Activated T-cell treated with anti-CD3 and anti-CD28 coated beads, Interleukin-2, amount 50 U/mL, for 72 hours (primary cell): ENCODE measurements around the gene MEIOSIN. TPM values are rescaled to one million over a fixed set of nuclear protein-coding genes. Genes with fewer than 3 reads are reported as not detected.
"Not testable (repeated sequence)": the region's sequence is repeated elsewhere in the genome, so short reads cannot be mapped to it uniquely, and the experiment has no call there.

Experiments used
- ATAC-seq, 2 donors: fragments of 150-1000 bp; cut with Tn5 transposase; replicated peaks in 1 of 2; 2 replicates each; pipeline ENCODE4 v1.10.0; 2021; ENCODE audit warnings: moderate library complexity in 2 of 2, mild to moderate bottlenecking in 1 of 2
- DNase-seq, 2 donors: peaks; one replicate each; pipeline ENCODE4 v3.0.0; 2021 to 2022; ENCODE audit warnings: mixed read lengths in 1 of 2
- H3K27ac Mint-ChIP-seq: one replicate; pipeline ENCODE4 v1.8.0; 2022; ENCODE audit warnings: mild to moderate bottlenecking, moderate library complexity, mixed read lengths
- H3K27me3 Mint-ChIP-seq: one replicate; pipeline ENCODE4 v1.8.0; 2022; ENCODE audit warnings: low read depth, mixed read lengths
- H3K36me3 Mint-ChIP-seq, 2 donors: one replicate each; pipeline ENCODE4 v1.8.0; 2022; ENCODE audit warnings: mixed read lengths in 2 of 2, mild to moderate bottlenecking in 1 of 2; ENCODE audit not compliant: insufficient read depth in 2 of 2
- H3K4me1 Mint-ChIP-seq: one replicate; pipeline ENCODE4 v1.8.0; 2022; ENCODE audit warnings: low read depth, mixed read lengths
- H3K4me3 Mint-ChIP-seq, 2 donors: one replicate each; pipeline ENCODE4 v1.8.0; 2022; ENCODE audit warnings: mild to moderate bottlenecking in 2 of 2, mixed read lengths in 2 of 2, moderate library complexity in 2 of 2
- H3K9me3 Mint-ChIP-seq, 2 donors: one replicate each; pipeline ENCODE4 v1.8.0; 2022; ENCODE audit warnings: mixed read lengths in 2 of 2
- total RNA-seq, 2 donors: library from RNA; stranded (reverse); gene quantifications; one replicate each; pipeline ENCODE4 v1.2.3, GENCODE V29; 2022

MEIOSIN gene
- total RNA-seq, 2 donors from 2014 or later, result 0.09 to 0.19 TPM

DNA sequence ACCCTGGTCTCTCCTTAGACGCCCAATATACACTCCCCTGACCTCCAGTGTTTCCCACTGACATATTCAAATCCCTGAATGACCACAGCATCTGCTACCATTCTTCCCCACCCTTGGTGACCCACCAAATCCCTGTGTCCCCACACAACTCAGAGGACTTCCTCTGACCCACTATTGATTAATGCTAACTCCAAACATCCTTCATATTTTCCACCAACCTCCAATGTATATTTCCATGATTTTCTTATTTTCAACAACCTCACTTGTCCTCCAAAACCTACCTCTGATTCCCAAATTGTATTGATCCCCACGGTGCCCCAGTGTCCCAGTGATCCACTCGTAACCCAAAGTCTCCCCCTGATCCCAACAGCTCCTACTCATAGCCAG, 59.9 kb downstream of the MEIOSIN start:
- Mint-ChIP-seq H3K36me3 (peaks cover 11 to 21% of the 10 kb centered on the region in 2 donors), H3K4me3 (peak overlapping the region; percentile 62 to 69), H3K4me1 (peaks cover 33% of the 10 kb centered on the region), H3K27me3 (peaks cover 36% of the 10 kb centered on the region), H3K27ac (peak overlapping the region; percentile 54), H3K9me3 (no peaks in the 10 kb centered on the region)
- no peak for DNase-seq
- no peak for ATAC-seq

GRCh38 chr19:45793876-45794275, 60.6 kb downstream of the MEIOSIN start:
- H3K4me3 Mint-ChIP-seq, result no peak overlapping the region
- ATAC-seq (no peak), DNase-seq (no peak)
- peaks cover 44% of the 10 kb centered on the region for H3K27me3 Mint-ChIP-seq
- no peak overlapping the region for H3K27ac Mint-ChIP-seq
- peaks cover 39% of the 10 kb centered on the region for H3K4me1 Mint-ChIP-seq
- peaks cover 9 to 14% of the 10 kb centered on the region in 2 donors for H3K36me3 Mint-ChIP-seq
- H3K9me3 Mint-ChIP-seq, result no peaks in the 10 kb centered on the region

DNA sequence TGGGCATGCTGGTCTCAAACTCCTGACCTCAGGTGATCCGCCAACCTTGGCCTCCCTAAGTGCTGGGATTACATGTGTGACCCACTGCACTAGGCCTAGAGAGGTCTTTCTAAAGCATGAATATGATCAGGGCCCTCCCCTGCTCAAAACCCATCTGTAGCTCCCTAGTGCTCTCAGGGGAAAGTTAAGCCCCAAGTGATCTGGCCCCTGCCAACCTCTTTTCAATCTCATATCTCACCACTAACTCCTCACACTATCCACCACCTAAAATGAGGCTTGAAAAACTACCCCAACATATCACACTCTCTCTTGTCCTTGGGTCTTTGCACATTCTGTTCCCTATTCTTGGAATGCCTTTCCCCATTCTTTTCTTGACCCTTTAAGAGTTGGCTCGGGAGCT, 61.4 kb downstream of the MEIOSIN start:
- Mint-ChIP-seq H3K4me1 (peaks cover 44% of the 10 kb centered on the region), H3K27ac (no peak overlapping the region), H3K36me3 (peaks cover 3 to 7% of the 10 kb centered on the region in 2 donors), H3K27me3 (peaks cover 49% of the 10 kb centered on the region), H3K4me3 (no peak overlapping the region), H3K9me3 (no peaks in the 10 kb centered on the region)
- no peak for ATAC-seq
- DNase-seq, result no peak

- H3K4me1 Mint-ChIP-seq, result peaks cover 12% of the 10 kb centered on the region
- DNase-seq (peak; percentile 60 to 61), ATAC-seq (peak; percentile 75 to 82)
- peaks cover 61% of the 10 kb centered on the region for H3K27me3 Mint-ChIP-seq
- H3K4me3 Mint-ChIP-seq, result no peak overlapping the region
- H3K9me3 Mint-ChIP-seq, result no peaks in the 10 kb centered on the region
- no peaks in the 10 kb centered on the region for H3K36me3 Mint-ChIP-seq
- H3K27ac Mint-ChIP-seq, result no peak overlapping the region
These were observed 65.8 kb downstream of the MEIOSIN start for GRCh38 chr19:45798995-45799517.

DNA sequence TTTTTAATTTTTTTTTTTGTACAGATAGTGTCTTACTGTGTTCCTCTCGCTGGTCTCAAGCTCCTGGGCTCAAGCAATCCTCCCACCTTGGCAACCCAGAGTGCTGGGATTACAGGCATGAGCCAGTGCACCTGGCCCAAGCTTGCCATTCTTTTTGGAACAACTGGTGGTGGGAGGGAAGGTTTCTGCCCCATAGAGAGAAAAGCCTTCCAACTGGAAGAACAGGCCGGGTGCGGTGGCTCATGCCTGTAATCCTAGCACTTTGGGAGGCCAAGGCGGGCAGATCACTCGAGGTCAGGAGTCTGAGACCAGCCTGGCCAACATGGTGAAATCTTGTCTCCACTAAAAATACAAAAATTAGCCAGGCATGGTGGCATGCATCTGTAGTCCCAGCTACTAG, 66.3 kb downstream of the MEIOSIN start:
- not testable (repeated sequence) for H3K27ac Mint-ChIP-seq, DNase-seq, ATAC-seq, H3K9me3 Mint-ChIP-seq, H3K36me3 Mint-ChIP-seq, H3K4me3 Mint-ChIP-seq
- peaks cover 11% of the 10 kb centered on the region for H3K4me1 Mint-ChIP-seq
- H3K27me3 Mint-ChIP-seq, result peaks cover 58% of the 10 kb centered on the region

DNA sequence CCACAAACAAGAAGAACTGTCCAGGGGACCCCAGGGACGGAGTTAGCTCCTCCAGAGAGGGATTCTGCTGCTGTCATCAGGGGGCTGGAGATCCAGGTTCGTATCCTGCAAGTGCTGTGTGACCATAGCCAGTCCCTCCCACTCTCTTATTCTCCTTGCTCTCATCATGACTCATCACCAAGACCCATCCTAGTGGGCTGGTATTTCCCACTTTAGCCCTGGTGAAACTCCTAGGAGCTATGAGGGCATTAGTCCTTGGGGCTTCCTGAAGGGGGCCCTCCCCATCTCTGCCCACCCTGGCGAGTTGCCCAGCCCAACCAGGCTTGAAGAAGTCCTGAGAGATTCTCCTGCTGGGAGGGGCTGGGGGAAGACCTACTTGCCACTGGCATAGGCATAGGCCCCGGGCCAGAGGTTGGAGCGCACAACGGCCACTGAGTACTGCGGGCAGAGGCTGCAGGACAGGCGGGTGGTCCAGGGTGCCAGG, 66.9 kb downstream of the MEIOSIN start:
- ATAC-seq (no peak), DNase-seq (no peak)
- Mint-ChIP-seq H3K36me3 (no peaks in the 10 kb centered on the region), H3K4me3 (no peak overlapping the region), H3K4me1 (peaks cover 11% of the 10 kb centered on the region), H3K9me3 (no peaks in the 10 kb centered on the region), H3K27me3 (peaks cover 52% of the 10 kb centered on the region), H3K27ac (no peak overlapping the region)

DNA sequence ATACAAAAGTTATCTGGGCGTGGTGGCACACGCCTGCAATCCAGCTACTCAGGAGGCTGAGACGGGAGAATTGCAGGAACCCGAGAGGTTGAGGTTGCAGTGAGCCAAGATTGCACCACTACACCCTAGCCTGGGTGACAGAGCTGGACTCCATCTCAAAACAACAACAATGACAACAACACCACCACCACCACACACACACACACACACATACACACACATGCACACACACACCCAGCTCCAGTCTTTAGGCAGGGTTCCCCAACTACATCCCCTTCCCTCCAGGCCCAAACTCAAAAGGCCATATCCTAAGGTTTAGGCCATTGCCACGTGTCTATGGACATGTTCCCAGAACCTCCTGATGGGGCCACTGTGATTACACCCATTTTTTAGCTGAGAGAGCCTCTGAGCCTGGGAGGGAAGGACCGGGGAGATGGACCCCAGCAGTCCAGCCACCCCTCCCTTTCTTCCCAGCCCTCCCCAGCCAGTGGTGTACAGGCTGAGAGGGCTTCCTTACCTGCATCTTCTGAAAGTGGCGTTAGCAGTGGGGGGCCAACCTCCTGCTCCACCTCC, 68.5 kb downstream of the MEIOSIN start:
- H3K36me3 Mint-ChIP-seq, result no peaks in the 10 kb centered on the region
- peaks cover 44% of the 10 kb centered on the region for H3K27me3 Mint-ChIP-seq
- DNase-seq (no peak), ATAC-seq (no peak)
- no peak overlapping the region for H3K4me3 Mint-ChIP-seq
- H3K9me3 Mint-ChIP-seq, result no peaks in the 10 kb centered on the region
- peaks cover 11% of the 10 kb centered on the region for H3K4me1 Mint-ChIP-seq
- no peak overlapping the region for H3K27ac Mint-ChIP-seq

DNA sequence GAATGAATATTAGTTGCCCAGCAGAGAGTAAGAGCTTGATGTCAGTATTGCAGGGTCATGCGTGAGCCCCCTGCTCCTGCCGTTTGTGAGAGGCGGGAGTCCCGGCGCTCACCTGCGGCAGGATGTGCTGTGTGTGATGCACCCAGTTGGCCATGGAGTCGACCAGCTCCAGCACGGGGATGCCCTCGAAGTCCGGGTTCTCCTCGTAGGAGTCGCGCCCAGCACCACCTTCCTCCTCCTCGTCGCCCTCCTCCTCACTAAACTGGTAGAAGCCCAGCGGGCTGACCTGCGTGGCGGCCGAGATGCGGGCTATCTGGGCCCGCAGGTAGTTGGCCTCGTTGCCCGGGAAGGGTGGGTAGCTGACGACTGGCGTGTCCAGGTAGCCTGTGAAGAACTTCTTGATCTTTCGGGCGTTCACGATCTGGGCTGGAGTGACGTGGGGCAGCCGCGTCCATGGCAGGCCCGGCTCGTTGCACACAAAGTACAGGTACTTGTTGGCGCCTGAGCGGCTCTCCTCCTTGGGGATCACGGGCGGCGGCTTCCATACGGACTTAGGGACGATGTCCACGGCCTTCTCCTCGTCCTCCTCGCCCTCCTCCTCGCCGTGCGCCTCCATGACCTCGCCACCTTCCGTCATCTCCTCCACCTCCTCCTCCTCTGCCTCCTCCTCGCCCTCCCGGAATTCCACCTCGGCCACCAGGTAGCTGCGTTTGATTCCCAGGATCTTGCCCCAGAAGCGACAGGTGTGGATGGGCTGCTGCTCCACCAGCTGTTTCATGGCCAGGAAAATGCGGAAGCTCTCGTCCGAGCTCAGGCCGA, 71.1 kb downstream of the MEIOSIN start:
- H3K27ac Mint-ChIP-seq, result no peak overlapping the region
- H3K36me3 Mint-ChIP-seq, result no peaks in the 10 kb centered on the region
- peaks cover 2% of the 10 kb centered on the region for H3K4me1 Mint-ChIP-seq
- no peaks in the 10 kb centered on the region for H3K9me3 Mint-ChIP-seq
- H3K27me3 Mint-ChIP-seq, result peaks cover 25% of the 10 kb centered on the region
- ATAC-seq (no peak), DNase-seq (no peak)
- H3K4me3 Mint-ChIP-seq, result no peak overlapping the region

GRCh38 chr19:45804959-45805230, 71.7 kb downstream of the MEIOSIN start:
- Mint-ChIP-seq H3K27ac (no peak overlapping the region), H3K4me1 (peaks cover 7% of the 10 kb centered on the region), H3K36me3 (no peaks in the 10 kb centered on the region), H3K27me3 (peaks cover 24% of the 10 kb centered on the region), H3K9me3 (no peaks in the 10 kb centered on the region), H3K4me3 (no peak overlapping the region)
- ATAC-seq (no peak), DNase-seq (no peak)

DNA sequence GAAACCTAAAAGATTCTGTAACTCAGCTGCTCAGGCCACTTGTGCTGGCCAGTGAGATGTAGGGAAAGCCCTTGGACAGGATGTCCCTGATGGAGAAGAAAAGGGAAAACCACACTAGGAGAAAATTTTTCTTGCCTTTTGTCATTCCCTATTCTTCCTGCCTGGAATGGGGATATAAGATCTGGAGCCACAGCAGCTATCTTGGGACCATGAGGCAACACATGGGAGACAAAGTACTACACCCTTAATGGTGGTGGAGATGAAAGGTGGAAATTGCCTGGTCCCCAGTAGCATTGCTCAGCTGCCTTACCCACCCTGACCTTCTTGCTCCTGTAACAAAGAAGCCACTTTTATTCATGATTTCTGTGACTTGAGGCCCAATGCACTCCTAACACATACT, 72.5 kb downstream of the MEIOSIN start:
- H3K27ac Mint-ChIP-seq, result no peak overlapping the region
- H3K9me3 Mint-ChIP-seq, result no peaks in the 10 kb centered on the region

GRCh38 chr19:45809643-45810159, 76.5 kb downstream of the MEIOSIN start:
- Mint-ChIP-seq H3K36me3 (no peaks in the 10 kb centered on the region), H3K4me1 (peaks cover 7% of the 10 kb centered on the region), H3K4me3 (peak overlapping the region; percentile 27 to 61), H3K9me3 (no peaks in the 10 kb centered on the region), H3K27me3 (peaks cover 6% of the 10 kb centered on the region), H3K27ac (peak overlapping the region; percentile 48)
- DNase-seq (no peak), ATAC-seq (peak; percentile 38 to 73)

More for the DNA sequence above, 72.5 kb downstream of the MEIOSIN start:
- Mint-ChIP-seq H3K27me3 (peaks cover 24% of the 10 kb centered on the region), H3K36me3 (no peaks in the 10 kb centered on the region), H3K4me3 (no peak overlapping the region), H3K4me1 (peaks cover 7% of the 10 kb centered on the region)
- ATAC-seq (no peak), DNase-seq (no peak)

- no peak for DNase-seq
- no peaks in the 10 kb centered on the region for H3K36me3 Mint-ChIP-seq
- H3K9me3 Mint-ChIP-seq, result no peaks in the 10 kb centered on the region
- no peak for ATAC-seq
- H3K4me1 Mint-ChIP-seq, result peaks cover 11% of the 10 kb centered on the region
- no peak overlapping the region for H3K4me3 Mint-ChIP-seq
- no peaks in the 10 kb centered on the region for H3K27me3 Mint-ChIP-seq
- no peak overlapping the region for H3K27ac Mint-ChIP-seq
These were observed 79.1 kb downstream of the MEIOSIN start for GRCh38 chr19:45812297-45812696.
